ENCODE measurements around the gene CA10.

The CA10 gene

DNA sequence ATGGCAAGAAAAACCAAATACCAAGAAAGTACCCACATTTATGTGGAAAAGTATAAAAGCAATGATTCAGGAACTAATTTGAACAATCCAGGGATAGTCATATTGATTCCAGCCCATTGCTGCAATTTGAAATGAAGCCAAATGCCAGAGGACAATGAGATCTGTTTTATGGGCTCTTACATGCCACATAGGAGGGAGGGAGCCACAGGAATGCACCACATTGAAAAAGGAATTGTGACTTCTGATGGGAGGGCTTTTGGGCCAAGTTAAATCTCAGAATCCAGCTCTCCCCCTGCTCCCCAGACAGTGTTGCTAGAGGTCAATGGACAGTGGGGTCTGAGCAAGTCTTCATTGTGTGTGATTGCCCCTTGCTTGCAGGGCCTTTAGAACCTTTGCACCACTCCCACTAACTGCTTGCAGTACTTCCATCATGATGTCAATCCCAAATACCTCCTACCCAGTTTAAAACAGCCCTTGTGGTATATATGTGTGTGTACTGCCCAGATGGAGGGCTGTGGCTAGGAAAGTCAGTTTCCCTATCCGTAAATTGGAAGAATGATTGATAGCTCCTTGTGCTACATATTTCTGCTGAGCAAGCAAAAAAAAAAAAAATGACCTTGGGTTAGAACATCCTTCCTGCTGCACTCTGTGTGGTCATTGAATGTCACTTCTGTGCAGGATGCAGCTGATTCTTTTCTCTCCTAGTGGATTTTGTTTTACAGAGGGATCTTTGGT lies 491.4 kb downstream of the CA10 start:
- Mint-ChIP-seq H3K27me3 (ENCODE audit: low read depth) (peaks cover 2% of the 10 kb centered on the region), H3K36me3 (ENCODE audit: low read depth) (no peaks in the 10 kb centered on the region), H3K4me3 (no peak overlapping the region), H3K27ac (no peak overlapping the region), H3K4me1 (ENCODE audit: low read depth) (peaks cover 2% of the 10 kb centered on the region), H3K9me3 (no peaks in the 10 kb centered on the region)
- no peak for DNase-seq (ENCODE audit: low spot score)

DNA sequence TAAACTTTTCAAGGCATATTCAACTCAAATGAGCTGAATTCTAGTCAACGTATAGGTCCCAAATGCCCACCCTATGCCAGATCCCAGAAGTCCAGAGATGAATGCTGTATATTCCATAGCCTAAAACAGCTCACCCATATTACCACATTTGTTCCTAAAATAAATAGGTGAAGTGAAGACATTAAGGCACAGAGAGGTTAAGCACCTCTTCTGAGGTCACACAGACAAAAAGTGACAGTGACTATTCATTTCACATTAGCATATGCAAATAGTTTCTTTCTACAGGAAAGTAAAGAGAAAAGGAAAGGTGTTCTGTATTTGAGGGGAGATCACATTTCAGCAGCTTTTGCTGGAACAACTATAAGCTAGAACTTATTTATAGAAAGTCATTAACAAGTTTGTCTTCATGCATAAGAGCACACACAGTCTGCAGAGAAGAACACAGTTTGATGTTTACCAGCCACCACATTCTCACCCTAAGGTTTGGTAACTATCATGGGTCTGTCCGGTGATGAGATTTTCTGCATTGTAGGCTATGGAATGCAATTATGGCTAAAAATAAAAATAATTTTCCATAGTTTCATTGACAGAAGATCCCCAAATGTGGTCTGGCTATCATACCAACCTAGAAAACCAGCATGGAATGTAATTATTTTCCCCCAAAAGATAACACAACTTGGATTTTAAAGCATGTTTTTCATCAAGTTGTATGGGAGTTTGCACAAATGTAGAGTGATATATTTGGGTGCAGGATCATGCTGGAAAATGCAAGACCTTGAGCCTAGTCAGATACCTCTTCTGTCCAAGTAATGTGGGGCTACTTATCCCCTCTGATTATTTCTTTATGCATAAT lies 496.1 kb downstream of the CA10 start:
- H3K4me3 Mint-ChIP-seq = no peak overlapping the region
- H3K27me3 Mint-ChIP-seq (ENCODE audit: low read depth) = peaks cover 2% of the 10 kb centered on the region
- DNase-seq (ENCODE audit: low spot score) = no peak
- H3K4me1 Mint-ChIP-seq (ENCODE audit: low read depth) = peaks cover 1% of the 10 kb centered on the region
- no peaks in the 10 kb centered on the region for H3K36me3 Mint-ChIP-seq (ENCODE audit: low read depth)
- H3K9me3 Mint-ChIP-seq = no peaks in the 10 kb centered on the region
- no peak overlapping the region for H3K27ac Mint-ChIP-seq

DNA sequence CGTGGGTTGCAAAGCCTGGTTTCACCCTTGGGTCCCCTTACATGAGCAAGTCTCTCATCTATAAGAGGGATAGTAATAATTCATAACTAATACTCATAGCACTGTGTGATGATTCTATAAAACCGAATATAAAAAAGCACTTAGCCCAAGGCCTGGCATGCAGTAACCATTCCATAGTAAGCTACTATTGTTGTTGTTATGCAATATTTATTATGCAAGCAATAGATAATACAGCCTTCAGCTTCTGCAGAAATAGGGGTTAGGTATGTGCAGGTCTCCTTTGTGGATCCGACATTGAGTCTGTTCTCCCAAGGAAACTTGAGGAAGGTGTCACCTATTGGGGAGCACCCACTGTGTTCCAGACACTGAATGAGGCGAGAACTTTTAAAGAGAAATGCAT lies 497.1 kb downstream of the CA10 start:
- no peak overlapping the region for H3K27ac Mint-ChIP-seq
- no peaks in the 10 kb centered on the region for H3K36me3 Mint-ChIP-seq (ENCODE audit: low read depth)
- H3K27me3 Mint-ChIP-seq (ENCODE audit: low read depth) = peaks cover 2% of the 10 kb centered on the region
- H3K4me3 Mint-ChIP-seq = no peak overlapping the region
- no peak for DNase-seq (ENCODE audit: low spot score)
- H3K4me1 Mint-ChIP-seq (ENCODE audit: low read depth) = peaks cover 4% of the 10 kb centered on the region
- no peaks in the 10 kb centered on the region for H3K9me3 Mint-ChIP-seq

- H3K27me3 Mint-ChIP-seq (ENCODE audit: low read depth) = peaks cover 2% of the 10 kb centered on the region
- H3K4me1 Mint-ChIP-seq (ENCODE audit: low read depth) = peaks cover 4% of the 10 kb centered on the region
Measured at GRCh38 chr17:51660266-51660665, 498.2 kb downstream of the CA10 start.

DNA sequence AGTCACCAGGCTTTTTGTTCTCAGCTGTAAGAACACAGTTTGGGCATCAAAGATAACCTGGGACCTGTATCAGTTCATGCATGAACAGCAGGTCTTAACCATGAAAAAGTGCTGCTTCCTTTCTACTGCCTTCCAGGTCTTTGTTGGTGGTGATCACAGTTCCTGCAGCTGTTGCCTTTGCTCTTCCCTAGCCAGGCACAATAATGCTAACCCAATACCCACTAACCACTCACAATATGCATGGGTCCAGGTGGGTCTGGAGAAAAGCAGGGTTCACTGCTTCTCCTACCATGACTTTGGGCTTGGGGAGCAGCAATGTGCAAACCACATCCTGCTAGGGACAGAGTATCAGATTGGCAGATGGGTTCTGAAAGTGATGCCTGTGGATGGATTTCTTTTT lies 501.3 kb downstream of the CA10 start:
- H3K27ac Mint-ChIP-seq = no peak overlapping the region
- H3K4me3 Mint-ChIP-seq = no peak overlapping the region
- peaks cover 4% of the 10 kb centered on the region for H3K4me1 Mint-ChIP-seq (ENCODE audit: low read depth)
- peaks cover 4% of the 10 kb centered on the region for H3K27me3 Mint-ChIP-seq (ENCODE audit: low read depth)
- DNase-seq (ENCODE audit: low spot score) = no peak
- H3K36me3 Mint-ChIP-seq (ENCODE audit: low read depth) = no peaks in the 10 kb centered on the region
- H3K9me3 Mint-ChIP-seq = no peaks in the 10 kb centered on the region

More at GRCh38 chr17:51660266-51660665, 498.2 kb downstream of the CA10 start:
- H3K27ac Mint-ChIP-seq = no peak overlapping the region
- DNase-seq (ENCODE audit: low spot score) = no peak
- H3K4me3 Mint-ChIP-seq = no peak overlapping the region
- no peaks in the 10 kb centered on the region for H3K36me3 Mint-ChIP-seq (ENCODE audit: low read depth)
- no peaks in the 10 kb centered on the region for H3K9me3 Mint-ChIP-seq

GRCh38 chr17:51653878-51654277 lies 504.6 kb downstream of the CA10 start:
- peaks cover 4% of the 10 kb centered on the region for H3K4me1 Mint-ChIP-seq (ENCODE audit: low read depth)
- DNase-seq (ENCODE audit: low spot score) = no peak
- H3K27me3 Mint-ChIP-seq (ENCODE audit: low read depth) = peaks cover 7% of the 10 kb centered on the region
- no peak overlapping the region for H3K27ac Mint-ChIP-seq
- H3K36me3 Mint-ChIP-seq (ENCODE audit: low read depth) = no peaks in the 10 kb centered on the region
- H3K9me3 Mint-ChIP-seq = no peaks in the 10 kb centered on the region
- H3K4me3 Mint-ChIP-seq = no peak overlapping the region

- Mint-ChIP-seq H3K27ac (no peak overlapping the region), H3K9me3 (no peaks in the 10 kb centered on the region), H3K27me3 (ENCODE audit: low read depth) (peaks cover 8% of the 10 kb centered on the region), H3K36me3 (ENCODE audit: low read depth) (no peaks in the 10 kb centered on the region), H3K4me3 (no peak overlapping the region), H3K4me1 (ENCODE audit: low read depth) (peaks cover 4% of the 10 kb centered on the region)
- DNase-seq (ENCODE audit: low spot score) = no peak
Measured at GRCh38 chr17:51652529-51652928, 506.0 kb downstream of the CA10 start.

DNA sequence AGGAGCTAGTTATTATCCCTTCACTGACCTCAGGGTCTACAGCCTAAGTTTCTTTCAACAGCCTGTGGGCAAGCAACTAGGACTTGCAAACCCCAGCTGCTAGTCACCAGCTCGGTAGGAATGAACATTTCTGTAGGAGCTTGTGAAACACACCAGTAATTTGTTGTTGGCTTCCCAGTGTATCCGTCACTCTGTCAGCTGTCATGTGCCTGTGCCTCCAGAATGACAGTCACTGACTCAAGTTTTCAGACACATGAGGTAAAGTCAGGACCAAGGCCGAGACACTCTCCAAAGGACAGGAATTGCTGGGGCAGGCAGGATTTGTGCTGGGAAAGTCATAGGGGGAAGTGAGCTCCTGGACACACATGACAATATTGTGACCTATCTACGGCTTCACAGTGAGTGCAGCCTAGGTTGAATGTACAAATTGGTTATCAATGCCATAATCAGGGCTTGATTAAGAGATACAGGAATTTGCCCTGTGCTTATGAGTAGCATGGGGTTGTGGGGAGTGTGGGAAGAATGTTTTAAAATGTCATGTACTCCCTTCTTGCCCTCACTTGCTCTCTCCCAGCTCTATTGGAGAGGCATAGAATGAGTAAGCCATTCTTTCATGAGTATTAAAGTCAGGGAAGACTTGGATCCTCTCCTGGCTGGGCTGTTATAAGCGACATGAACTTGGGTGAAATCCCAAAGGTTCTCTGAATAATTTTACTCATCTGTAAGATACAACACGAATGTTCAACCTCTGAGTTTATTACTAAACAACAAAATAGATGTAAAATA lies 506.8 kb downstream of the CA10 start:
- no peaks in the 10 kb centered on the region for H3K9me3 Mint-ChIP-seq
- no peak overlapping the region for H3K27ac Mint-ChIP-seq
- H3K27me3 Mint-ChIP-seq (ENCODE audit: low read depth) = peaks cover 8% of the 10 kb centered on the region
- no peaks in the 10 kb centered on the region for H3K4me1 Mint-ChIP-seq (ENCODE audit: low read depth)
- H3K4me3 Mint-ChIP-seq = no peak overlapping the region
- DNase-seq (ENCODE audit: low spot score) = no peak
- H3K36me3 Mint-ChIP-seq (ENCODE audit: low read depth) = no peaks in the 10 kb centered on the region

GRCh38 chr17:51650772-51651171 lies 507.7 kb downstream of the CA10 start:
- no peak for DNase-seq (ENCODE audit: low spot score)
- H3K36me3 Mint-ChIP-seq (ENCODE audit: low read depth) = no peaks in the 10 kb centered on the region
- H3K27me3 Mint-ChIP-seq (ENCODE audit: low read depth) = peaks cover 8% of the 10 kb centered on the region
- no peak overlapping the region for H3K27ac Mint-ChIP-seq
- no peak overlapping the region for H3K4me3 Mint-ChIP-seq
- no peaks in the 10 kb centered on the region for H3K4me1 Mint-ChIP-seq (ENCODE audit: low read depth)
- no peaks in the 10 kb centered on the region for H3K9me3 Mint-ChIP-seq

GRCh38 chr17:51650202-51650601 lies 508.3 kb downstream of the CA10 start:
- H3K9me3 Mint-ChIP-seq = no peaks in the 10 kb centered on the region
- H3K27ac Mint-ChIP-seq = no peak overlapping the region
- H3K4me1 Mint-ChIP-seq (ENCODE audit: low read depth) = no peaks in the 10 kb centered on the region
- H3K4me3 Mint-ChIP-seq = no peak overlapping the region
- peaks cover 8% of the 10 kb centered on the region for H3K27me3 Mint-ChIP-seq (ENCODE audit: low read depth)
- no peak for DNase-seq (ENCODE audit: low spot score)
- no peaks in the 10 kb centered on the region for H3K36me3 Mint-ChIP-seq (ENCODE audit: low read depth)

DNA sequence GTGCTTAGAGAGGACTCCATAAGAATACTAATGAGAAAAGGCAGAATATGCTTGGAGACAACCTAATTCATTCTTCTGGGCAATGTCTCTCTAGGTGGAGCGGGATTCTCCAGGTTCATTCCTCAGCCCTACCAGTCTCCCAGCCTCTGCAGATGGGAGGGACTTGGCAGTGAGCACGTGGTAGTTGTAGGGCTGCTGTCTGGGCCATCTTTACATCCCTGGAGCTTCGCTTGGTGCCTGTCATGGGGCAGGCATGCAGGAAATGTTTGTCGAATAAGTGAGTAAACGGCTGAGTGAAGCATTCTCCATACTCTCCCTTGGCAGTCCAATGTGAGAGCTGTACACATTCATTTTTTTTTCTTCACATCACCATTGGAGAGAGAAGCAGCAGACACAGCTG lies 510.7 kb downstream of the CA10 start:
- no peaks in the 10 kb centered on the region for H3K4me1 Mint-ChIP-seq (ENCODE audit: low read depth)
- H3K4me3 Mint-ChIP-seq = no peak overlapping the region
- H3K27me3 Mint-ChIP-seq (ENCODE audit: low read depth) = peaks cover 6% of the 10 kb centered on the region
- DNase-seq (ENCODE audit: low spot score) = no peak
- no peak overlapping the region for H3K27ac Mint-ChIP-seq
- H3K36me3 Mint-ChIP-seq (ENCODE audit: low read depth) = no peaks in the 10 kb centered on the region
- H3K9me3 Mint-ChIP-seq = no peaks in the 10 kb centered on the region

DNA sequence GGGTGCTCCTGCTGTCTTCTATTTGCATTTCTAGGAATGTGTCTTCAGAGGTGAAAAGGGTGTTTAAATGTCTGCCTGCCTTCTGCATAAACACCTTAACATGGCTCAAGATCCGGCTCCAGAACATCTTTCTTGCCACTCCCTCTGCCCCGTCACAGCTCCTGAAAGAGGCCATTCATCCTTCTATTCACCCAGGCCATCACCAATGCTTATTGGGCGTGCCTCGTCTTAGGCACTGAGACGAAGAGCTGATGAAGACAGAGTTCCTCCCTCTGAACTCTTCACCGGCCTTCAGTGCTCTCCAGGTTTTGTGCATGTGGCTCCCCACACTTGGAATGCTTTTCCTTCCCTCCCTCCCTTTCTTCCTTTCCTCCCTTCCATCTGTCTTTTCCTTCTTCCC lies 511.4 kb downstream of the CA10 start:
- DNase-seq (ENCODE audit: low spot score) = no peak
- Mint-ChIP-seq H3K27ac (no peak overlapping the region), H3K4me1 (ENCODE audit: low read depth) (no peaks in the 10 kb centered on the region), H3K36me3 (ENCODE audit: low read depth) (no peaks in the 10 kb centered on the region), H3K27me3 (ENCODE audit: low read depth) (peaks cover 4% of the 10 kb centered on the region), H3K9me3 (no peaks in the 10 kb centered on the region), H3K4me3 (no peak overlapping the region)

DNA sequence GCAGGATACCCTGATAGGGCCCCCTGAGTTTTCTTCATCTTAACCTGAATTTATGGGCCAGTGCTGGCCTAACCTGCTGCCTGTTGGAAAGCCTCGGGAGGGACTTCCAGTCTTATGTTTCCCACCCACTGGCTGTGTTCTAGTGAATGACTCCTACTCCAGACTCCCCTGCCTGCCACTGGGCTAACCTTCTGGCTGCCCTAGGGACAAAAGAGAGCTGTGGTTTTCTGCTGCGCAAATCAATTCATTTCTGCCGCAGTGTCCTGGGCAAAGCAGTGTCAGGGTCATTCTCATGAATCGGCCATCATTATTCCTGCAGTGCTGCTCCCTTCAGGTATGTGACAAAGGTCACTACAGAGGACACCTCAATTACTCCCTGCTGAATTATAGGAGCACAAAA lies 512.0 kb downstream of the CA10 start:
- Mint-ChIP-seq H3K36me3 (ENCODE audit: low read depth) (no peaks in the 10 kb centered on the region), H3K27me3 (ENCODE audit: low read depth) (peaks cover 4% of the 10 kb centered on the region), H3K27ac (no peak overlapping the region), H3K4me3 (no peak overlapping the region), H3K4me1 (ENCODE audit: low read depth) (no peaks in the 10 kb centered on the region), H3K9me3 (no peaks in the 10 kb centered on the region)
- no peak for DNase-seq (ENCODE audit: low spot score)

DNA sequence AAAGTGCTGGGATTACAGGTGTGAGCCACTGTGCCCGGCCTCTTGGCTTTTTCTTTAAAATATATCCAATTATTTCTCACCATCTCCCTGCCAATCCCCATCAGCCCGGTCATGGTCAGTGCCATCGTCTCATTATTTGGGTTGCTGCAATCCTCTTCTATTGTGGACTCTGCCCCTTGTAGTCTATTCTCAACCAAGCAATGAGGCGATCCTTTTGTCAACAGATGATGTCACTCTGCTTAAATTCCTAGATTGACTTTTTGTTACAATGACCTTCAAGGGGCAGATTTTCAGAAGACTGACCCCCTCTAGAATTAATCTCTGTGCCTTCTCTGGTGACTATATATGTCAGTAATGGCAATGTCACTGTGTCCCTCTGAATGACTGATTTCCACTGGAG lies 513.5 kb downstream of the CA10 start:
- peaks cover 2% of the 10 kb centered on the region for H3K27me3 Mint-ChIP-seq (ENCODE audit: low read depth)
- no peaks in the 10 kb centered on the region for H3K4me1 Mint-ChIP-seq (ENCODE audit: low read depth)
- DNase-seq (ENCODE audit: low spot score) = no peak
- no peak overlapping the region for H3K4me3 Mint-ChIP-seq
- H3K36me3 Mint-ChIP-seq (ENCODE audit: low read depth) = no peaks in the 10 kb centered on the region
- H3K27ac Mint-ChIP-seq = no peak overlapping the region
- no peaks in the 10 kb centered on the region for H3K9me3 Mint-ChIP-seq
